Endothelial cell of umbilical vein (primary cell): Measurements from ENCODE around the gene KIFAP3. TPM values are rescaled to one million over a fixed set of nuclear protein-coding genes. Genes with fewer than 3 reads are reported as not detected.
A peak's percentile ranks its signal among the peaks of the same experiment; 100 is the strongest.

Experiments
- BruUV-seq: library from RNA; stranded (reverse); fragments of 400-500 nt; replicated peaks from 2 replicates; lab custom pipeline; 2021; lab: Mats Ljungman, UMichigan
- CTCF ChIA-PET: fragments of 300-600, 350-600 bp; sonication (Branson Sonifier 250); formaldehyde crosslinking; loops from one replicate; lab custom pipeline; 2021; ENCODE audit warnings: antibody characterized with exemption, inconsistent platforms; lab: Charles Lee
- POLR2A ChIA-PET: fragments of 300-600, 350-600 bp; sonication (Branson Sonifier 250); formaldehyde crosslinking; loops from one replicate; lab custom pipeline; 2021; ENCODE audit warnings: antibody characterized with exemption, inconsistent platforms; lab: Charles Lee
- DNase-seq: peaks from one replicate; pipeline ENCODE4 v3.0.0-alpha.2; 2011; ENCODE audit warnings: low read depth, low spot score
- FAIRE-seq: peaks from 2 replicates; lab custom pipeline; 2011; peaks lifted over from hg19 to GRCh38; lab: Jason Lieb, UNC
- H2AFZ ChIP-seq: 2 replicates; pipeline ENCODE4 v1.6.0; 2012; ENCODE audit warnings: low read depth, low read length, control low read depth, inconsistent platforms
- H3K27ac ChIP-seq: 2 replicates; pipeline ENCODE4 v1.5.1; 2011; ENCODE audit warnings: low read depth, mild to moderate bottlenecking, control low read depth, low read length, moderate library complexity; ENCODE audit not compliant: insufficient read depth
- H3K27me3 ChIP-seq, 2 experiments: 2 replicates each; pipeline versions ENCODE4 v1.6.0 to v1.6.1; 2011; ENCODE audit warnings: low read length in 2 of 2, mixed read lengths in 1 of 2; ENCODE audit not compliant: control insufficient read depth in 2 of 2, insufficient read depth in 2 of 2
- H3K36me3 ChIP-seq, 2 experiments: 2 replicates in 1 of 2; 3 replicates in 1 of 2; pipeline ENCODE4 v1.5.1; 2011; ENCODE audit warnings: low read length in 2 of 2, mild to moderate bottlenecking in 1 of 2, moderate library complexity in 1 of 2; ENCODE audit not compliant: control insufficient read depth in 2 of 2, insufficient read depth in 2 of 2; ENCODE audit errors: extremely low read depth in 1 of 2
- H3K4me1 ChIP-seq: 3 replicates; pipeline ENCODE4 v1.5.1; 2011; ENCODE audit warnings: mild to moderate bottlenecking, low read length; ENCODE audit not compliant: control insufficient read depth, insufficient read depth; ENCODE audit errors: extremely low read depth
- H3K4me2 ChIP-seq: 2 replicates; pipeline ENCODE4 v1.6.1; 2011; ENCODE audit warnings: low read length, control low read depth, mixed read lengths; ENCODE audit not compliant: insufficient read depth
- H3K4me3 ChIP-seq, 3 experiments: fragments of 200-600 bp in 1 of 3; sonication (generic), shearing (Covaris generic) in 1 of 3; replicated peaks in 1 of 3; 2 replicates each; pipeline ENCODE4 v1.5.1; 2011 to 2016; ENCODE audit warnings: control low read depth in 3 of 3, low read length in 3 of 3, mild to moderate bottlenecking in 2 of 3, inconsistent platforms in 1 of 3, low read depth in 1 of 3, moderate library complexity in 1 of 3; ENCODE audit not compliant: insufficient read depth in 1 of 3
- H3K79me2 ChIP-seq: 2 replicates; pipeline ENCODE4 v1.6.0; 2012; ENCODE audit warnings: low read length, inconsistent platforms; ENCODE audit not compliant: control insufficient read depth, insufficient read depth
- H3K9ac ChIP-seq: replicated peaks from 2 replicates; pipeline ENCODE3; 2011; ENCODE audit warnings: low read length, control low read depth; ENCODE audit not compliant: insufficient read depth; ENCODE audit errors: extremely low read depth
- H3K9me1 ChIP-seq: replicated peaks from 3 replicates; pipeline ENCODE4 v1.6.0; 2011; ENCODE audit warnings: mild to moderate bottlenecking, low read length; ENCODE audit not compliant: control insufficient read depth, insufficient read depth; ENCODE audit errors: extremely low read depth
- H3K9me3 ChIP-seq: replicated peaks from 2 replicates; pipeline ENCODE4 v1.5.1; 2012; ENCODE audit warnings: low read length, inconsistent platforms; ENCODE audit not compliant: control insufficient read depth, insufficient read depth
- H4K20me1 ChIP-seq: replicated peaks from 2 replicates; pipeline ENCODE3; 2011; ENCODE audit warnings: mild to moderate bottlenecking, low read length; ENCODE audit not compliant: control insufficient read depth, insufficient read depth; ENCODE audit errors: extremely low read depth
- EZH2 ChIP-seq: IDR thresholded peaks from 2 replicates; pipeline ENCODE4 v1.6.1; 2012; ENCODE audit warnings: borderline replicate concordance, low read depth, mild to moderate bottlenecking, moderate library complexity, low read length, inconsistent platforms; ENCODE audit not compliant: severe bottlenecking
- FOS ChIP-seq: IDR thresholded peaks from 2 replicates; pipeline ENCODE4 v1.6.1; 2011; ENCODE audit warnings: mild to moderate bottlenecking, low read length, moderate library complexity, borderline replicate concordance; ENCODE audit not compliant: insufficient read depth
- GATA2 ChIP-seq: IDR thresholded peaks from 2 replicates; pipeline ENCODE4 v1.7.0; 2011; ENCODE audit warnings: low read depth, mild to moderate bottlenecking, moderate library complexity, mixed read lengths, low read length; ENCODE audit not compliant: insufficient read length, insufficient read depth
- JUN ChIP-seq: IDR thresholded peaks from 2 replicates; pipeline ENCODE4 v1.6.1; 2011; ENCODE audit warnings: borderline replicate concordance, low read depth; ENCODE audit not compliant: insufficient read length, insufficient read depth
- MYC ChIP-seq: IDR thresholded peaks from one replicate; pipeline ENCODE4 v1.6.1; 2011; ENCODE audit warnings: mild to moderate bottlenecking, low read depth, low read length
- POLR2A ChIP-seq: IDR thresholded peaks from 2 replicates; pipeline ENCODE4 v1.6.1; 2012; ENCODE audit warnings: low read depth, mild to moderate bottlenecking, control low read depth, low read length
- POLR2AphosphoS5 ChIP-seq: IDR thresholded peaks from 2 replicates; pipeline ENCODE4 v1.6.1; 2012; ENCODE audit warnings: low read depth, mild to moderate bottlenecking, control low read depth, low read length, moderate library complexity; ENCODE audit not compliant: insufficient read depth
- dilution Hi-C: fragments of 300-500 bp; cut with MboI; formaldehyde crosslinking; loops from one replicate; pipeline ENCODE4 v1.15.0; 2019; ENCODE audit warnings: low sequenced_read_pairs; ENCODE audit not compliant: extremely low pct_ligation_motif_present
- intact Hi-C: fragments of 100-400 bp; cut with micrococcal nuclease; formaldehyde crosslinking; loops from one replicate; pipeline ENCODE4 v1.10.0; 2022
- polyA plus RNA-seq, 4 experiments: library from polyadenylated mRNA; depleted of rRNA in 3 of 4; stranded (reverse) in 3 of 4; unstranded in 1 of 4; fragments of >200 nt; gene quantifications; 2 replicates each; pipeline versions ENCODE4 v1.2.1 to v1.2.3, GENCODE V29; 2011 to 2012; ENCODE audit warnings: missing spikeins in 1 of 4
- total RNA-seq: library from RNA; stranded (reverse); gene quantifications from 2 replicates; pipeline ENCODE4 v1.2.3, GENCODE V29; 2021
- TF ChIP-seq, protein P1 (sequence below): IDR thresholded peaks from 2 replicates; pipeline ENCODE4 v1.6.1; 2011; ENCODE audit not compliant: insufficient read depth, insufficient read length
- TF ChIP-seq, protein P2 (sequence below), 2 donors: IDR thresholded peaks; 1 replicate in 1 of 2; 2 replicates in 1 of 2; pipeline ENCODE4 v1.5.1; 2011; ENCODE audit warnings: low read length in 2 of 2, mild to moderate bottlenecking in 2 of 2, moderate library complexity in 2 of 2, control low read depth in 1 of 2, inconsistent platforms in 1 of 2, low read depth in 1 of 2; ENCODE audit not compliant: insufficient read depth in 1 of 2; ENCODE audit errors: extremely low read depth in 1 of 2

The KIFAP3 gene
- total and polyA plus RNA-seq, 2 donors (not counting 3 experiments of a cell fraction or from before 2014, with no cell fraction given): 6.4 to 17.5 TPM

DNA sequence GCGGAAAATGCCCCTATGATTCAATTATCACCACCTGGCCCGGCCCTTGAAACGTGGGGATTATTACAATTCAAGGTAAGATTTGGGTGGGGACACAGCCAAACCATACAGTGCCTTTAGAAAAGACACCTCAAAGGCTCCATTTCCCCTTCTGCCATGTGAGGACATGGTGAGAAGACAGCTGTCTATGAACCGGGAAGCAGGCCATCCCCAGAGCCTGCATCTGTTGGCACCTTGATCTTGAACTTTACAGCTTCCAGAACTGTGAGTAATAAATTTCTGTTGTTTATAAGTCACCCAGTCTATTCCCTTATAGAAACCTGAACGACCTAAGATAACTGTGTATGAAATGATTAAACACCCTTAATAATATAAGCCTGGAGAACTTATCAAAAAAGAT is 61.6 kb downstream of the KIFAP3 start:
- Histone ChIP-seq H3K9me3 (no peaks in the 10 kb centered on the region), H3K9ac (no peak overlapping the region), H3K27ac (no peak overlapping the region), H3K79me2 (no peaks in the 10 kb centered on the region), H2AFZ (no peak overlapping the region), H3K36me3 (no peaks in the 10 kb centered on the region), H3K27me3 (no peaks in the 10 kb centered on the region), H3K4me1 (no peaks in the 10 kb centered on the region), H3K9me1 (no peaks in the 10 kb centered on the region), H3K4me3 (no peak overlapping the region), H4K20me1 (no peaks in the 10 kb centered on the region), H3K4me2 (no peak overlapping the region)
- no TSS peak for BruUV-seq
- intact Hi-C loops: loop anchor here (10.0 kb wide), 1 partner anchor 652 kb away; the partner anchor contains the start of gene PRRX1
- dilution Hi-C loops: no loop called here
- FAIRE-seq: no peak
- ChIA-PET CTCF (no interaction called here), POLR2A (no interaction called here)
- no peak for DNase-seq
- TF ChIP-seq EZH2 (no peak), JUN (no peak)

DNA sequence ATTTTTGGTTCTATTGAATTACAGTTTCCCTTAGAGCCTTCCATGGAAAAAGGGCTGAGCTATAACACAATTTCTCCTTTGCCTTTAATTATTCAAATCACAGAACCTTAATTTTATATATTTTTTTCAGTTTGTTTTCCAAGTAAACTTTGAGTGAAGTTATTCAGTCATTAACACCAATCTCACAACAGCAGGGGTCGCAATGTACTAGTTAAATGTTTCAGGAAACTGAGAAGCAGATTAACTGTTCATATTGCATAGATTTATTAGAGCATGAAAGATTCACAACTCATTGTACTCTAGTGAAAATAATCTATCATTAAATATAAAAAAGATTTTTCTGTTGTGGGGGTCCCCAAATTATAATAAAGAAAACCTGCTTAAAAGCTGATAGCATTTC is 64.1 kb downstream of the KIFAP3 start:
- DNase-seq (peak; percentile 48), FAIRE-seq (no peak)
- no peaks in the 10 kb centered on the region for H3K9me3 ChIP-seq
- no peak overlapping the region for H3K27ac ChIP-seq
- H4K20me1 ChIP-seq: no peaks in the 10 kb centered on the region
- BruUV-seq: no TSS peak
- CTCF ChIA-PET: interaction anchor here (0.6 to 1.9 kb wide), 5 partner anchors 11 to 1303 kb away, joined by 3 to 8 read pairs (median 3); partner anchors contain the start of gene FMO4
- no peak for TF ChIP-seq POLR2AphosphoS5
- TF ChIP-seq EZH2: no peak
- no peak for TF ChIP-seq FOS
- TF ChIP-seq POLR2A: no peak
- TF ChIP-seq, protein P1, sequence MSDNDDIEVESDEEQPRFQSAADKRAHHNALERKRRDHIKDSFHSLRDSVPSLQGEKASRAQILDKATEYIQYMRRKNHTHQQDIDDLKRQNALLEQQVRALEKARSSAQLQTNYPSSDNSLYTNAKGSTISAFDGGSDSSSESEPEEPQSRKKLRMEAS: no peak
- TF ChIP-seq, protein P2, sequence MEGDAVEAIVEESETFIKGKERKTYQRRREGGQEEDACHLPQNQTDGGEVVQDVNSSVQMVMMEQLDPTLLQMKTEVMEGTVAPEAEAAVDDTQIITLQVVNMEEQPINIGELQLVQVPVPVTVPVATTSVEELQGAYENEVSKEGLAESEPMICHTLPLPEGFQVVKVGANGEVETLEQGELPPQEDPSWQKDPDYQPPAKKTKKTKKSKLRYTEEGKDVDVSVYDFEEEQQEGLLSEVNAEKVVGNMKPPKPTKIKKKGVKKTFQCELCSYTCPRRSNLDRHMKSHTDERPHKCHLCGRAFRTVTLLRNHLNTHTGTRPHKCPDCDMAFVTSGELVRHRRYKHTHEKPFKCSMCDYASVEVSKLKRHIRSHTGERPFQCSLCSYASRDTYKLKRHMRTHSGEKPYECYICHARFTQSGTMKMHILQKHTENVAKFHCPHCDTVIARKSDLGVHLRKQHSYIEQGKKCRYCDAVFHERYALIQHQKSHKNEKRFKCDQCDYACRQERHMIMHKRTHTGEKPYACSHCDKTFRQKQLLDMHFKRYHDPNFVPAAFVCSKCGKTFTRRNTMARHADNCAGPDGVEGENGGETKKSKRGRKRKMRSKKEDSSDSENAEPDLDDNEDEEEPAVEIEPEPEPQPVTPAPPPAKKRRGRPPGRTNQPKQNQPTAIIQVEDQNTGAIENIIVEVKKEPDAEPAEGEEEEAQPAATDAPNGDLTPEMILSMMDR (IDR thresholded peaks at IDR 0.05; ENCODE audit: extremely low read depth in 1 of 2, insufficient read depth in 1 of 2, low read depth in 1 of 2, low read length in 2 of 2): no peak
- TF ChIP-seq JUN: no peak
- no peak for TF ChIP-seq GATA2
- no peak for TF ChIP-seq MYC
- H3K4me3 ChIP-seq: no peak overlapping the region
- H3K4me2 ChIP-seq: no peak overlapping the region
- POLR2A ChIA-PET: no interaction called here
- no peaks in the 10 kb centered on the region for H3K27me3 ChIP-seq
- intact Hi-C loops (loop anchor here (1.0 to 10.0 kb wide), 3 partner anchors 654 to 919 kb away; partner anchors contain the start of gene PRRX1), dilution Hi-C loops (no loop called here)
- H2AFZ ChIP-seq: no peak overlapping the region
- no peaks in the 10 kb centered on the region for H3K36me3 ChIP-seq
- no peaks in the 10 kb centered on the region for H3K79me2 ChIP-seq
- H3K9me1 ChIP-seq: no peaks in the 10 kb centered on the region
- no peak overlapping the region for H3K9ac ChIP-seq
- no peaks in the 10 kb centered on the region for H3K4me1 ChIP-seq
